GDM1 (cell line): ENCODE data around the gene ALG14.
"Not testable (repeated sequence)": the region's sequence is repeated elsewhere in the genome, so short reads cannot be mapped to it uniquely, and the experiment has no call there.

Experiments
- DNase-seq: peaks from one replicate; lab custom pipeline; 2025; lab: John Stamatoyannopoulos, UW

The ALG14 gene, protein sequence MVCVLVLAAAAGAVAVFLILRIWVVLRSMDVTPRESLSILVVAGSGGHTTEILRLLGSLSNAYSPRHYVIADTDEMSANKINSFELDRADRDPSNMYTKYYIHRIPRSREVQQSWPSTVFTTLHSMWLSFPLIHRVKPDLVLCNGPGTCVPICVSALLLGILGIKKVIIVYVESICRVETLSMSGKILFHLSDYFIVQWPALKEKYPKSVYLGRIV

DNA sequence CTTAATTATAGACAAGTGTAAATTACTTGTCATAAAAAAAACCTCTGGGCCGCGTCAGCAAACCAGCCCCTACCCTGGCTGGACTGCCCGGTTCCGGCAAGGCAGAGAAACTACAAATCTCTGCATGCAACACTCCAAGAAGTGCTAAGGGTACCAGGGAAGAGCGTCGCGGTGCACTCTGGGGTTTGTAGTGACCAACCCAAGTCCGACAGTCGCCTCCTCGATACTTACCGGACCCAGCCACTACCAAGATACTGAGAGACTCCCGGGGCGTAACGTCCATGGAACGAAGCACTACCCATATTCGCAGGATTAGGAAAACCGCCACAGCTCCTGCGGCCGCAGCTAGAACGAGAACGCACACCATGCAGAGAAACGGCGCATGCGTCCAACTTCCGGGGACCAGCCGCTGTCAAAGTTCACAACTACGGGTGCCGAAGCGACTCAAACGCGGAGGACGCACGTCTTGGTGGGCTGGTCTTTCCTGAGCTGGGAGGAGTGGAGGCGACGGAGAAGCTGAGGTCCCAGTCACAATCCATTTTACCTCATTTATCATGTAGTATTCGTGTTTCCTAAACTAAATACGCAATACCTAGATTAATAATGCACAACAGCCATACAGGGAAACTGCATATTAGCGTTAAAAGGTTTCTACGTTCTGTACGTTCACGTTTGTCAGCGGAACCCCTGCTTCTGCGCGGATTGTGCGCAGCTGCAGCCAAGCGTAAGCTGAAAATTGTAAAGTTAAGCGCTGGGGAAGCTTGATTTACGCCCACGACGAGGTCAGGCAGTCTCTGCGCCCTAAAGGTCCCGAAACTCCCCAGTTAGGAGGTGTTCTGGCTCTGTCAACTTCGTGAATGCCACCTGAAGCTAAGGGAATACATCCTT lies at the start of gene ALG14:
Gene ALG14, minus strand, starts transcription at position 420 of the 888 bp plus-strand sequence. Its CDS starts 53 bp downstream, at position 367.
- DNase-seq, result peak; percentile 90

DNA sequence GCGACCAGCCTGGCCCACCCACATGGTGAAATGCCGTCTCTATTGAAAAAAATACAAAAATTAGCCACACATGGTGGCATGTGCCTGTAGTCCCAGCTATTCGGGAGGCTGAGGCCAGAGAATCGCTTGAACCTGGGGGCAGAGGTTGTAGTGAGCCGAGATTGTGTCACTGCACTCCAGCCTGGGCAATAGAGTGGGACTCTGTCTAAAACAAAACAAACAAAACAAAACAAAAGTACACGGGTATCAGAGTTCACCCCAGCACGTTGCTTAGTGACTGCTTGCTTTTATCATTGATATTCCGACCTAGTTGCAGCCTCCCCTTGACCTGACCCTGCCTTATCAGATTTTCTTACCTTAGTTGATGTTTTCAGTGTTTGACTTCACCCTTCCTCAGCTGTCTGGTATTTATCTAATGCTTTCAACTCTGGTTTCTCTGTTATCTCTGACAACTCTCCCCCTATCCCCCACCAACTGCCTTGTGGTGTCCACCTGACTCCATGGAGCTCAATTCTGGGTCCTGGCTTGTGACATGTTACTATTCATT lies 49.5 kb upstream of the ALG14 start:
- DNase-seq, result no peak

DNA sequence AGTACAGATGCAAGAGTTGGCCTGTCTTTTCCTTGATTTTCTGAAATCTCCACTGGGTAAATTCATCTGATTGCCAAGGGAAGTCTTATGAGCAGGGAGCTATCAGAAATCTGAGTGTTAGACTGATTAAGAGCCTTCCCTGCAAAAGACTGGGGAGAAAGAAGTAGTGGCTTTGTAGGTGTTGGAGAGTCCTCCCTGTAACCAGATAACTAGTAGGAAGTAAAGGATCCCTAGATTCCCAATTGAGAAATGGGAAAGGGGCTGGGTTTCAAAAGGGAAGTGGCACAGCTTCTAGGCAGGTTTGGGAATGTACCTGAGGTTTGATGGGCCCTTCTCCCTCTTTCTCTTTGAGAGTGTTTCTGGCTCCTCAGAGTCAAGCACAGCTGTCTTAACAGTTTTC lies 46.5 kb upstream of the ALG14 start:
- DNase-seq, result no peak

DNA sequence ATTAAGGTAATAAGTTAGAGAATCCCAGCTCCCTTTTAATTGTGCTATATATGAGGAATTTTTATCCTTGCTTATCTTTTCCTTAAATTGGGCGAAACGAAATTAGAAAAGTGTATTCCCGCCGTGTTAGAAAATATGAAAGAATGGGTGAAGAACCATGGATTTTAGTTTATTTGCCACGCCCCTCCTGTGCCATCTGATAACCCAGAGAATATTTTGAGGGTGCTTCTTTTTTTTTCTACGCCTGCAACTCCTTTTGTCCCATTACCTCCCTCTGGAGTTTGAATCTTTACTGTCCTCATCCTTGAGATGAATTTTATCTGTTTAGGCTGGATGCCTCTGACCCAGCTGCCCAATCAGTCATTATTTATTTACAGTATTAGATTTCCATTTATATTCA lies 46.0 kb upstream of the ALG14 start:
- no peak for DNase-seq

DNA sequence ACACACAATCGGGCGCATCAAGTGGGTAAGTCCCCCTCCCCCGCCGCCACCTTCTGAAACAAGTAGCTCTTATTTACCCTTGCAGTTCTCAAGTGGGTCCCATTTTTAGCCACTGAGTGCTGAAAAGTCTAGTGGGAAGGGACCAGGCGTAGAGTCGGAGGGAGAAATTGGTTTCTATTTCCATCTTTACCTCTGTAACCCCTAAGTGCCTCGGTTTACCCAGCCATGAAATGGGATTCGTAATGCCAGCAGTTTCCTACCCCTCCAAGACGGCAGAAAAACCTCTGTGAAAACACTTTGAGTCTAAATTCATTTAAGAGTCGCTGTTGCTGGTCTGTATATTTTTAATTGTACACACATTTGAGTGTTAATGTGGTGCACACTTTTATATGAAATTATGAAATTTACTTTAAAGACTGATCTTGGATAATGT lies 45.3 kb upstream of the ALG14 start:
- DNase-seq, result no peak

DNA sequence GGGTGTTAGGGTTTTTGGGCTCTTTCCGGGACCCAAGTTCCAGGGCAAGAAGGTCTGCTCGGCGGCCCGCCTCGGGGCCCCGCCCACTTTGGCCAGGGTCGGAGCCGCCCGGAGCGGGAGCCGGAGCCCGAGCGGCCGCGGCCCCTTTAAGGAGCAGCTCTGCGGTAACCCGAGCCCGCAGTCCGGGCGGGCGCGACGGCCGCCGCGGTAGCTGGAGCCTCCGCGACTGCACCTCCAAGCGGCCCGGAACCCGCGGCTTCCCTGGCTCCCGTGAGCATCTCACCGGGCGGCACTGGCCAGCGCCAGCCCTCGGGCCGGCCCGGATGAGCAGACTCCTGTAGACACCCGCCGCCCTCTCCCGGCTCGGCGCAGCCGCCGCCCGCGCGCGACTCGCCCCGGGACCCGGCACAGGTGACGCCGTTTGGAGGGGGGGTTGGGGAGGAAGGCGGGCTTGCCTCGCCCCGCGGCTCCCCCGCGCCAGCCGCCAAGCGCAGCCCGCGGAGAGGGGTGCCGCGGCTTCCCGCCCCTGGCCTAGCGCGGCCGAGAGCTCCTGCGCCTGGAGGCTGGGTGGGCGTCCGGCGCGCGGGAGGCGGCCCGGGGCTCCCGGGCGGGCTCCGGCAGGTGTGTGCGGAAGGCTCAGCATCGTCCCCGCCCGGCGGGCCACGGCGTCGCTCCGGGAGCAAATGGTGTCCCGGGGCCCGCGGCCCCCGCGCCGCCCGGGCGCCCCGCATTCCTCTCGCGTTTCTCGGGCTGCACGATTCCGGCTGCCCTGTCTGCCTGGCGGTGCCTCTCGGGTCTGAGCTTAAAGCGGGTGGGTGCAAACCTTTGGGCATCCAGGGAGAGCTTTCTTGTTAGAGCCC lies 44.7 kb upstream of the ALG14 start, which contains the start of gene TLCD4:
Gene TLCD4, plus strand, starts transcription at position 149 of the 860 bp plus-strand sequence. CDS start 26,547 bp downstream, outside the sequence.
- no peak for DNase-seq

DNA sequence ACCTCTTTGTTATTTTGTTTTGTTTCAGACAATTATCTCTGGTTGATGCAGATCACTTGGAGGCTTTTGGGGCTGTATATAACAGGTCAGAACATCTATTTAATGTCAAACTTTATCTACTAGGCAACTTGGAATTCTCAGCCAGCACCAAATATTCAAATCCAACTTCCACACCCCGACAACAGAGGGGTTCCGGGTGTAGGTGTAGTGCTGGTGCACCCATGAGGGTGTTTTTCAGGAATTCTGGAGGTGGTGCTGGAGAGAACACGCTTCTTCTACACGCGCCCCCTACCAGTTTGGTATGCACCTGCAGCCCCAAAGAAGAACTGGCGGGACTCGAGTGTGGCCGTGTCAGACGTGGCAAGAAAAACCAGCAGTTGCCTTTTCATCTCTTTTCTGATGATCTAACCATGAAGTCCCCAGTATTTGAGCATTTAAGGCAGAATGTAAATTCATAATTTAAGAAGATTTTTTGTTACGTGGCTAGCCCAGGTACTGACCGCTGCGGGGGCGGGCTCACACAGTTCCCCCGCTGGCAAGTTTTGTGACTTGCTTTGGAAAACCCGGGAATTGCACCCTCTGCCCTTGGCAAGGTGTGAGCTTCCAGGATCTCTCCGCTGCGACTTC lies 43.9 kb upstream of the ALG14 start:
- no peak for DNase-seq

DNA sequence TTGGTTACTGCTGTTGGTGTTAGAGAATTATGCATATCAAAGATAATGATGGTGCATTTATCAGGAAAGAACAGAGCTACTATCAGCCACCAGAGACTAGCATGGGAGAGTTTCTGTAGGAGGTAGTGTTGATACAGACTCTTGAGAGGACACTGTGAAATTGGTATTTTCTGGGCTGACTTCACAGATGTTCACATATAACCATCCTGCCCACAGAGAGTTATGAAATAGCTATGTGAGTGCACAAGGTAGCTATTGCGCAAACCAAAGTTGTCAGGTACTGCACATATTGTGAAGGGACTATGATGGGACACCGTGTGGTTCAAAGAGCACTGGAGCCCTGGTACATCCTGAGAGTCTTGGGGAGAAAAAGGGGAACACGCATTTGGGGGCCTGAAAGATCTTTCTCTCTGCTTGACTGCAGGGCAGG lies 43.0 kb upstream of the ALG14 start:
- no peak for DNase-seq

DNA sequence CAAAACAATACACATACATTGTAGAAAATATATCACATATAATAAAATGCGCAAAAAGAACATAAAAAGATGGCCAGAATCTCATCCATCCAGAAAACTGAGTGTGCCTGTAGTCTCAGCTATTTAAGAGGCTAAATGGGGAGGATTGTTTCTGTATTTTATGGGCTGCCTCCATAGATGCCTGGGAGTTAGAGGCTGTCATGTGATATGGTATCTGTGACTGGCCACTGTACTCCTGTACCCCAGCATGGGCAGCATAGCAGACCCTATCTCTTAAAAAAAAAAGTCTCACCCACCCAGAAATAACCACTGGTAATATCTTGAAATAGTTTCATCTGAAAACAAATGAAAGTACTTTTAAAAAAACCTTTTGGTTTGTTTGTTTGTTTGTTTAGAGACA lies 40.9 kb upstream of the ALG14 start:
- DNase-seq, result no peak

DNA sequence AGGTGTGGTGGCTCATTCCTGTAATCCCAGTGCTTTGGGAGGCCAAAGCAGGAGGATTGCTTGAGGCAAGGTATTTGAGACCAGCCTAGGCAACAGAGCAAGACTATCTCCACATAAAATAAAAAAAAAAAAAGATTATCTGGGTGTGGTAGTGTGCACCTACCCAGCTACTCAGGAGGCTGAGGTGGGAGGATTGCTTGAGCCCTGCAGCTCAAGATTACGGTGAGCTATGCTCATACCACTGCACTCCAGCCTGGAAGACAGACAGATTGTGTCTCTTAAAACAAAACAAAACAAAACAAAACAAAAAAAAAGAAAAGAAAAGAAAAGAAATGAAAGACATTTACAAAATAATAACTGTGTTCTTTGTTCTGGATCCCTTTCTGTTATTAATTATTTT lies 38.3 kb upstream of the ALG14 start:
- no peak for DNase-seq

DNA sequence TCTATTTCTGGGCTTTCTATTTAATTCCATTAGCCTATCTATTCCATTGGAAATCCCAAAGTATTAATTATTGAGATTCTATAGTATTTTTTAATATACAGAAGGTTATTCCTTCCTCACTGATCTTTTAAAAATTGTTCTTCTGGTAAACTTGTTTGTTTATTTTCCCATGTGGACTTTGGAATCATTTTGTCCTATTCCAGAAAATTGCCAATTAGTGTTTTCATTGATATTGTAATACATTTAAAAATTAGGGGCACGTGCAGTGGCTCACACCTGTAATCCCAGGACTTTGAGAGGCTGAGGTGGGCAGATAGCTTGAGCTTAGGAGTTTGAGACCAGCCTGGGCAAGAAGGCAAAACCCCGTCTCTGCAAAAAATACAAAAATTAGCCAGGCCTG lies 36.0 kb upstream of the ALG14 start:
- no peak for DNase-seq

DNA sequence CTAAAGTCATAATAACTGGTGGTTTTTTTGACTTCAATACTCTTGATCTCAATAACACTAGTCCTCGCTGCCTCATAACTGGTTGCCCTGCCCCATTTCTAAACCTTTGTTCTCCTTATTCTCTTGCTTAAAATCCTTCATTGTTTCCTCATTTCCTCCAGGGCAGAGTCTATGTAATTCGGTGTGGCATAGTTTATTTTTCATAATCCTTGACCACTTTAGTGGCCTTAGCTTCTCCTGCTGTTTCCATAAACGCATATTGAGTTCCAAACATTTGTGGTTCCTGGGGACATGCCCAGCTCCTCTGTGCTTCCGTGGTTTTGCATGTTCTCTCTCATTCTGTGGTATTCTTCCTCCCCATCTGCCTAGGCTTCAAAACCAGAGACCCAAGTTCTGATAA lies 25.4 kb upstream of the ALG14 start:
- DNase-seq, result no peak

DNA sequence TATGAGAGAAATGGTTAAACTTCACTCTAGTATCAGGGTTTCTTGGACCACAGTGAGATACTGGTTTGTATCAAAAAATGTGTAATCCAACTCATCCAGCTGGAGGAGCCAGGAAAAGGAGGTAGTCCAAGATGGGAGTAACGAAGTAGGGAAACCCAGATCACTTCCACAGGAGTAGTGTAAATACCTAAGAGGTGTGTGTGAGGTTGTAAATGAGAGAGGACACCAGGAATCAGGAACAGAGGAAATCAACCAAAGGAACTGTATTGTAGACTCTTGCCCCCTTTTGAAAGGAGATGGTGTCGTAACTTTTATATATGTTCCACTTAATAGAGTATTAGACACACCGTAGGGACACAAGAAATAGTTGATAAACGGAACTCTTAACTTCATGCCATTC lies 24.7 kb upstream of the ALG14 start:
- DNase-seq, result no peak

DNA sequence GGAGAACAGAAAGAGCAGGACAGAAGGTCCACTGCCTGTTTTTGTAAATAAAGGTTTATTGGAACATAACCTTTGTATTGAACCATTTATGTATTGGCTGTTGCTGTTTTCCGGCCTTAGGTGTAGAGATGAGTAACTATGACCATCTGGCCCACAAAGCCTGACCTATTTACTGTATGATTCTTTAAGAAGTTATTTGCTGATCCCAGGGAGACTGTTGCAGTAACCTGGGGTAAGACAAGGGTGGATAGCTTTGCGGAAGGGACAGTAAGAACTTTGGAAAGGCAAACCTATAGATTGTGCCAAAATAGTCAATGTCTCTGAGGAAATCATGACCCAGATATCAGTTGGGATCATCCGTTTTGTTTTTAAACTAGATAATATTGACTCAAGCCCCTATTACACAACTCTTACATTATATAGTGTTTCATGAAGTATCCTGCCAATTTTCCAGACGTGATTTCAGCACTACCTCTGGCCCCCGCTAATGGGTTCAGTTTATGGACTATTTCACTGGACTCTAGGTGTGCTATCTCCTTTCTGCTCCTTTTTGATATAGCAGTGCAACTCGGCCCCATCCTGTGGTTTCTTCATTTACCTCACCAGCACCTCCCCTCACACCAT lies 23.6 kb upstream of the ALG14 start:
- DNase-seq, result no peak

DNA sequence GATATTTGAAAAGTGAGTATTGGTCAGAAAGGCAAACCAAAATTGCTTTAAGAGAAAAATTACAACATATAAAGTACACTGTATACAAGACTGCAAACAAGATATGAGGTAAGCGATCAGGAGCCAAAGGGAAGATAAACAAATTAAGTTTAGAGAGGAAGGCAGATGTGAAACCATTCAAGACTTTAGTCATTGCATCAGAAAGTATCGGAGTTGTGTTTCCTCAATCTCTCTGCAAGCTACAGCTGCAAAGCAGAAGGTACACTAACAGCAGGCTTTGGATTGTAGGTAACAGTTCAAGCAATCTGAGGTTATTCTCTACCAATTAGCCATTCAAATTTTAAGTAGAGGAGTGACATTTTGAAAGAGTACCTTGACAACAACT lies 23.1 kb upstream of the ALG14 start:
- DNase-seq, result no peak

DNA sequence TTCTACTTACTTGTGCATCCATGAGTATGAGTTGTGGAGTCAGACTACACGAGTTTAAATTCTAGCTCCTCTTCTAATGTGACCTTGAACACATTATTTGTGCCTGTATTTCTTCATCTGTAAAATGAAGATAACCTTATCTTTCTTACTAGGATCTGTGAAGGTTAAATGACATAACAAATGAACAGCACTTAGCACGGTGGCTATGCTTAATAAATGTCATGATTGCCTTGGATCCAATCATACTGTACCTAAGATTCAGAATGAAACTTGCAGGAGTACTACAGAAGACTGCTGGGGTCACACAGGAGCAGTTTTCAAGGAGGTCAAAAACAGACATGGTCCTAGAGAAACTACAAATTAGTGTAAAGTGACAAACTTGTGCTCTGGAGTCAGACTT lies 22.2 kb upstream of the ALG14 start:
- DNase-seq, result no peak

DNA sequence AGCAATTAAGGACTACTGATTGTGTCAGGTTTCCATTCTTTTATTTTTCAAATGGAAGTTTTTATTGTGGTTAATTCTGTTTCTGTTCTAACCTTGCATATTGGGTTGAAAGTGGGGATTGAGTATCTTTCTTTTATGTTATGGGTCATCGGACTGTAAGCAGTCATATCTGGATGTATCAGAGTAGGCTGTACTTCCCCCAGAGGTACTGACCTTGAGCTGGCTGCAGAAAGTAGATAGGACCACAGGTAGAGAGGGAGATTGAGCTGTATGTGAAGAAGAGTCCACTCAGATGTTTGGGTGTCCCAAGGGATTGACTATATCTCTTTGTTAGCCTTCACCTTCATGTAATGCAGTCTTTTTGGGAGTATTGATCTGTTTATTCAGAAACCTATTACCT lies 20.5 kb upstream of the ALG14 start:
- DNase-seq, result no peak

DNA sequence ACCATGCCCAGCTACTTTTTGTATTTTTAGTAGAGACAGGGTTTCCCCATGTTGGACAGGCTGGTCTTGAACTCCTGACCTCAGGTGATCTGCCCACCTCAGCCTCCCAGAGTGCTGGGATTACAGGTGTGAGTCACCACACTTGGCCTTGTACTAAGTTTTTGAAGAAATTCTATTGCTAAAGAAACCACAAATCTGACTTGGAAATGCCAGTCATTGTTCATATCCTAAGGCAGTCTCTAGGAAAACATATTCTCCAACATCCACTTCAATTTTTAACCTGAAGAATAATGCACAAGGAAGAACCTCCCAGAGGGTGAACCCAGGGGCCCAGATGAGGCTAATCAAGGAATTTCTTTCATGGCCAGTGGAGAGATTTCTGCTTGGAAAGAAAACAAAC lies 20.1 kb upstream of the ALG14 start:
- not testable (repeated sequence) for DNase-seq

DNA sequence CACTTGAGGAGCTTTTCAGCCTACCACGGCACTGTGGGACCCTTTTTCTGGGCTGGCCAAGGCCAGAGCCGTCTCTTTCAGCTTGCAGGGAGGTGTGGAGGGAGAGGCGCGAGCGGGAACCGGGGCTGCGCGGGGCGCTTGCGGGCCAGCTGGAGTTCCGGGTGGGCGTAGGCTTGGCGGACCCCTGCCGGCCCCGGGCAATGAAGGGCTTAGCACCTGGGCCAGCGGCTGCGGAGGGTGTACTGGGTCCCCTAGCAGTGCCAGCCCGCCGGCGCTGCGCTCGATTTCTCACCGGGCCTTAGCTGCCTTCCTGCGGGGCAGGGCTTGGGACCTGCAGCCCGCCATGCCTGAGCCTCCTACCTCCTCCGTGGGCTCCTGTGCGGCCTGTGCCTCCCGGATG lies 18.5 kb upstream of the ALG14 start:
- DNase-seq, result not testable (repeated sequence)

DNA sequence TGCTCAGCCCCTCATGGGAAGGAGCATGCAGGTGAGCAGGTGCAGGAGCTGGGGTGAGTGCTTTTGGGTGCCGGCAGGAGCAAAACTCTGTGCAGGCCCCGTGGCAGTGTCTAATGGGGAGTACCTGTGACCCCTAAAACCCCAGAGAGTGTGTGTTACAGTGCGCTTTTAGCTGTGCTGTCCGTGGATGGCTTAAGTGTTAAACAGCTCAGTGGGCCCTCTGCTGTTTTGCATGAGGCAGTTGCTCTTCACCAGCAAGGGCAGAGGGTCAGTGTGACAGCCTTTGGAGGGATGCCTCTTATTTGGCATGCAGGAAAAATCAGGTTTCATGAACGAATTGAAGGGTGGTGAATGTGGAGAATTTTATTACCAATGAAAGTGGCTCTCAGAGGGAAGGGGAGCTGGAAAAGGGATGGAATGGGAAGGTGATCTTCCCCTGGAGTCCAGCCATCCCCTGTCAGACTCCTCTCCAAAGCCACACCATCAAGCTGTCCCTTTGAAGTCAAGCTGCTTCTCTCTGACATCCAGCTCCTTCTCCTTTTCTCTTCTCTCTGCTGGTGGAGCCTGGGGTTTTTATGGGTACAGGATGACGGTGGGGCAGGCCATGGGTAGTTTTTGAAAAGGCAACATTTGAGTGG lies 17.0 kb upstream of the ALG14 start:
- no peak for DNase-seq

DNA sequence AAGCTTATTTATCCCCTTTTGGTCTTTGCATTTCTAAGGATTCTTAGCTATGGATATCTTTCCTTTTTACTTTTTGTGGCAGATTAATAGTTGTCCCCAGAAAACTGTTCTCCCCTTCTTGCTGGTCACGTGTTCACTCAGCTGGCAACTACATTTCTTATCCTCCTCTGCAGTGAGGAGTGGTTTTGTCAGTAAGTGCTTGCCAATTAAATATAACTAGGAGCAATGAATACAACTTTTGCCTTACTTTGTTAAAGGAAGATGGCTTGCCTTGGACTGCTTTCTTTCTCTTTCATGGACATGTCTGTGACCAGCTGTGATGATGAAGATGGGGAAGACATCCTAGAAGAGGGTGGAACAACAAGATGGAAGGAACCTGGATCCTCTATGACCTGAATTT lies 15.6 kb upstream of the ALG14 start:
- DNase-seq, result no peak
